ENCODE measurements around the gene FRMD5.
"Not testable (repeated sequence)": the region's sequence is repeated elsewhere in the genome, so short reads cannot be mapped to it uniquely, and the experiment has no call there.

The FRMD5 gene

GRCh38 chr15:43873651-43874050, 321.4 kb downstream of the FRMD5 start:
- no peak overlapping the region for H3K27ac ChIP-seq
- no peak for DNase-seq (ENCODE audit: low read depth, low spot score)

GRCh38 chr15:43872416-43873020, 322.6 kb downstream of the FRMD5 start:
- H3K27ac ChIP-seq = no peak overlapping the region
- no peak for DNase-seq (ENCODE audit: low read depth, low spot score)

- H3K27ac ChIP-seq = no peak overlapping the region
- no peak for DNase-seq (ENCODE audit: low read depth, low spot score)
Measured at GRCh38 chr15:43871835-43872234, 323.2 kb downstream of the FRMD5 start.

- H3K27ac ChIP-seq = no peak overlapping the region
- no peak for DNase-seq (ENCODE audit: low read depth, low spot score)
Measured at GRCh38 chr15:43868406-43868805, 326.7 kb downstream of the FRMD5 start.

GRCh38 chr15:43867096-43867495, 328.0 kb downstream of the FRMD5 start:
- H3K27ac ChIP-seq = no peak overlapping the region
- no peak for DNase-seq (ENCODE audit: low read depth, low spot score)

GRCh38 chr15:43866636-43867035, 328.4 kb downstream of the FRMD5 start:
- not testable (repeated sequence) for DNase-seq (ENCODE audit: low read depth, low spot score); H3K27ac ChIP-seq

GRCh38 chr15:43859546-43859945, 335.5 kb downstream of the FRMD5 start:
- no peak overlapping the region for H3K27ac ChIP-seq
- DNase-seq (ENCODE audit: low read depth, low spot score) = no peak

- no peak overlapping the region for H3K27ac ChIP-seq
- no peak for DNase-seq (ENCODE audit: low read depth, low spot score)
Measured at GRCh38 chr15:43854801-43855200, 340.3 kb downstream of the FRMD5 start.

GRCh38 chr15:43852607-43853006, 342.5 kb downstream of the FRMD5 start:
- H3K27ac ChIP-seq = no peak overlapping the region
- no peak for DNase-seq (ENCODE audit: low read depth, low spot score)

- no peak for DNase-seq (ENCODE audit: low read depth, low spot score)
- H3K27ac ChIP-seq = no peak overlapping the region
Measured at GRCh38 chr15:43851251-43851650, 343.8 kb downstream of the FRMD5 start.

- no peak for DNase-seq (ENCODE audit: low read depth, low spot score)
- H3K27ac ChIP-seq = no peak overlapping the region
Measured at GRCh38 chr15:43845421-43845820, 349.6 kb downstream of the FRMD5 start.

- DNase-seq (ENCODE audit: low read depth, low spot score); H3K27ac ChIP-seq: not testable (repeated sequence)
Measured at GRCh38 chr15:43832485-43832884, 362.6 kb downstream of the FRMD5 start.

GRCh38 chr15:43831519-43832052, 363.5 kb downstream of the FRMD5 start:
- DNase-seq (ENCODE audit: low read depth, low spot score); H3K27ac ChIP-seq: not testable (repeated sequence)

- H3K27ac ChIP-seq; DNase-seq (ENCODE audit: low read depth, low spot score): not testable (repeated sequence)
Measured at GRCh38 chr15:43830691-43831275, 364.3 kb downstream of the FRMD5 start.

GRCh38 chr15:43829951-43830540, 365.0 kb downstream of the FRMD5 start:
- DNase-seq (ENCODE audit: low read depth, low spot score); H3K27ac ChIP-seq: not testable (repeated sequence)

GRCh38 chr15:43828061-43828657, 366.9 kb downstream of the FRMD5 start:
- no peak for DNase-seq (ENCODE audit: low read depth, low spot score)
- no peak overlapping the region for H3K27ac ChIP-seq

GRCh38 chr15:43826508-43827341, 368.3 kb downstream of the FRMD5 start, which contains the start of gene WDR76:
Gene WDR76, plus strand, starts transcription at chr15:43827002. Its CDS starts 31 bp downstream, at chr15:43827033.
- DNase-seq (ENCODE audit: low read depth, low spot score) = no peak
- peak within 1 kb of the TSS; percentile 35 for H3K27ac ChIP-seq

- H3K27ac ChIP-seq = peak overlapping the region; percentile 35
Measured at GRCh38 chr15:43826029-43826507, 369.0 kb downstream of the FRMD5 start.

GRCh38 chr15:43825305-43825704, 369.8 kb downstream of the FRMD5 start:
- not testable (repeated sequence) for H3K27ac ChIP-seq

More at GRCh38 chr15:43826029-43826507, 369.0 kb downstream of the FRMD5 start:
- no peak for DNase-seq (ENCODE audit: low read depth, low spot score)

More at GRCh38 chr15:43825305-43825704, 369.8 kb downstream of the FRMD5 start:
- not testable (repeated sequence) for DNase-seq (ENCODE audit: low read depth, low spot score)
